T-cell (primary cell): ENCODE measurements around the gene TSPYL4. TPM values are rescaled to one million over a fixed set of nuclear protein-coding genes. Genes with fewer than 3 reads are reported as not detected.

ENCODE experiments used
- ATAC-seq, 4 experiments: fragments of 200-7000 bp in 3 of 4; fragments of 150-1000 bp in 1 of 4; cut with Tn5 transposase; replicated peaks in 1 of 4; 1 replicate in 3 of 4; 2 replicates in 1 of 4; pipeline ENCODE4 v1.10.0; 2021; ENCODE audit warnings: moderate library complexity in 3 of 4, mild to moderate bottlenecking in 2 of 4, moderate number of reproducible peaks in 1 of 4
- CTCF ChIA-PET, 2 donors: fragments of 300-600 bp; sonication (Branson Sonifier 250); formaldehyde crosslinking; loops; one replicate each; lab custom pipeline; 2022; ENCODE audit warnings: antibody characterized with exemption in 2 of 2; lab: Charles Lee
- POLR2A ChIA-PET, 2 donors: fragments of 300-600 bp; sonication (Branson Sonifier 250); formaldehyde crosslinking; loops; one replicate each; lab custom pipeline; 2022; ENCODE audit warnings: antibody characterized with exemption in 2 of 2; lab: Charles Lee
- DNase-seq, 35 experiments: peaks; one replicate each; pipeline versions ENCODE4 v3.0.0 to v3.0.0-alpha.2; 2013 to 2023
- H3K27ac ChIP-seq: one replicate; pipeline ENCODE4 v1.5.1; 2013; ENCODE audit warnings: low read length
- H3K27me3 ChIP-seq, 2 experiments: replicated peaks in 1 of 2; 1 replicate in 1 of 2; 2 replicates in 1 of 2; pipeline versions ENCODE4 v1.6.1 to v1.7.0; 2013; ENCODE audit warnings: low read length in 1 of 2, mixed read lengths in 1 of 2; ENCODE audit not compliant: control insufficient read depth in 2 of 2, insufficient read depth in 2 of 2; ENCODE audit errors: extremely low read depth in 1 of 2
- H3K36me3 ChIP-seq, 2 donors: 1 replicate in 1 of 2; 2 replicates in 1 of 2; pipeline versions ENCODE4 v1.6.1 to v1.7.0; 2013; ENCODE audit warnings: low read length in 1 of 2; ENCODE audit not compliant: control insufficient read depth in 2 of 2, insufficient read depth in 1 of 2; ENCODE audit errors: extremely low read depth in 1 of 2
- H3K4me1 ChIP-seq, 2 experiments: 1 replicate in 1 of 2; 2 replicates in 1 of 2; pipeline versions ENCODE4 v1.6.1 to v1.7.0; 2013; ENCODE audit warnings: low read length in 2 of 2, mixed read lengths in 1 of 2; ENCODE audit not compliant: insufficient read depth in 2 of 2, control insufficient read depth in 1 of 2; ENCODE audit errors: extremely low read depth in 1 of 2
- H3K4me3 ChIP-seq, 2 donors: 1 replicate in 1 of 2; 2 replicates in 1 of 2; pipeline versions ENCODE4 v1.5.1 to v1.7.0; 2013; ENCODE audit warnings: mild to moderate bottlenecking in 2 of 2, low read length in 1 of 2, moderate library complexity in 1 of 2; ENCODE audit not compliant: control insufficient read depth in 1 of 2; ENCODE audit errors: extremely low read depth in 1 of 2
- H3K9me3 ChIP-seq: 2 replicates; pipeline ENCODE4 v1.7.0; 2013
- H3K27ac Mint-ChIP-seq, 2 donors: one replicate each; pipeline ENCODE4 v1.8.0; 2020 to 2021; ENCODE audit warnings: mild to moderate bottlenecking in 2 of 2, mixed read lengths in 2 of 2
- H3K27me3 Mint-ChIP-seq, 2 donors: one replicate each; pipeline ENCODE4 v1.8.0; 2021 to 2022; ENCODE audit warnings: mixed read lengths in 2 of 2
- H3K36me3 Mint-ChIP-seq: one replicate; pipeline ENCODE4 v1.8.0; 2021; ENCODE audit warnings: mixed read lengths
- H3K4me1 Mint-ChIP-seq, 3 donors: one replicate each; pipeline ENCODE4 v1.8.0; 2020 to 2022; ENCODE audit warnings: mixed read lengths in 3 of 3, mild to moderate bottlenecking in 1 of 3
- H3K4me3 Mint-ChIP-seq, 3 donors: one replicate each; pipeline ENCODE4 v1.8.0; 2020 to 2022; ENCODE audit warnings: mild to moderate bottlenecking in 3 of 3, mixed read lengths in 3 of 3, moderate library complexity in 3 of 3
- H3K9me3 Mint-ChIP-seq, 3 donors: one replicate each; pipeline ENCODE4 v1.8.0; 2020 to 2022; ENCODE audit warnings: mixed read lengths in 3 of 3
- WGBS: methylation state at CpG from one replicate; pipeline ENCODE4 v1.1.5; 2013; ENCODE audit warnings: missing lambda C conversion rate; ENCODE audit not compliant: insufficient coverage; 5-methylcytosine and 5-hydroxymethylcytosine counted together
- total RNA-seq, 35 experiments: library from RNA in 6 of 35; stranded (reverse) in 6 of 35; fragments of 120-200 nt in 1 of 35; gene quantifications; one replicate each; pipeline versions ENCODE4 v1.2.1 to v1.2.4 and lab custom pipeline; 2013 to 2026

Gene TSPYL4
- total RNA-seq, 5 donors from 2014 or later (not counting 1 experiment from before 2014, with no cell fraction given), result 18.6 to 60.2 (median 22.4) TPM

GRCh38 chr6:116278854-116279231, 25.0 kb upstream of the TSPYL4 start:
- 6% methylated on average over 11 of the region's 12 CpGs for WGBS
- DNase-seq (peak in 6 of 35 experiments; percentile 3 to 21 (median 10)), ATAC-seq (no peak)
- peak overlapping the region; percentile 97 to 100 for H3K27ac Mint-ChIP-seq
- Histone ChIP-seq H3K27ac (peak overlapping the region; percentile 95), H3K4me1 (peaks cover 37 to 43% of the 10 kb centered on the region in 2 experiments), H3K9me3 (no peaks in the 10 kb centered on the region), H3K4me3 (peak overlapping the region; percentile 69 to 93), H3K36me3 (peaks cover 0 to 16% of the 10 kb centered on the region in 2 donors), H3K27me3 (no peaks in the 10 kb centered on the region)
- peaks cover 34% of the 10 kb centered on the region for H3K36me3 Mint-ChIP-seq
- peak overlapping the region; percentile 95 to 99 (median 95) for H3K4me3 Mint-ChIP-seq
- no peaks in the 10 kb centered on the region for H3K27me3 Mint-ChIP-seq
- peaks cover 61 to 83% (median 73%) of the 10 kb centered on the region in 3 donors for H3K4me1 Mint-ChIP-seq
- ChIA-PET POLR2A (interaction anchor here (0.8 to 5.3 kb wide), 9 partner anchors 8 to 292 kb away, joined by 3 to 75 read pairs (median 5); partner anchors contain the start of genes RWDD1 (in 2 of the 2) and TSPYL4 (in 1 of the 2)), CTCF (interaction anchor here (0.6 to 3.8 kb wide), 6 partner anchors 10 to 1422 kb away, joined by 5 to 62 read pairs (median 7); partner anchors contain the start of gene TSPYL4 (in 1 of the 2))
- H3K9me3 Mint-ChIP-seq, result no peaks in the 10 kb centered on the region

GRCh38 chr6:116278481-116278829, 24.6 kb upstream of the TSPYL4 start:
- POLR2A ChIA-PET, result interaction anchor here (1.0 to 5.3 kb wide), 5 partner anchors 9 to 292 kb away, joined by 3 to 75 read pairs (median 21); partner anchors contain the start of genes RWDD1 (in 1 of the 2) and TSPYL4 (in 1 of the 2)
- Histone ChIP-seq H3K27me3 (no peaks in the 10 kb centered on the region), H3K9me3 (no peaks in the 10 kb centered on the region), H3K36me3 (peaks cover 0 to 18% of the 10 kb centered on the region in 2 donors), H3K27ac (peak overlapping the region; percentile 95), H3K4me1 (peaks cover 38 to 43% of the 10 kb centered on the region in 2 experiments), H3K4me3 (peak overlapping the region; percentile 69 to 93)
- peaks cover 35% of the 10 kb centered on the region for H3K36me3 Mint-ChIP-seq
- no peaks in the 10 kb centered on the region for H3K27me3 Mint-ChIP-seq
- CTCF ChIA-PET, result interaction anchor here (0.6 to 3.8 kb wide), 4 partner anchors 10 to 1423 kb away, joined by 3 to 62 read pairs (median 7); no protein-coding TSS in a partner anchor
- H3K4me1 Mint-ChIP-seq, result peaks cover 64 to 87% (median 74%) of the 10 kb centered on the region in 3 donors
- DNase-seq, result peak in 1 of 35 experiments; percentile 2
- no peaks in the 10 kb centered on the region for H3K9me3 Mint-ChIP-seq
- ATAC-seq, result no peak
- H3K4me3 Mint-ChIP-seq, result peak overlapping the region; percentile 95 to 99 (median 95)
- 87% methylated on average over 3 of the region's 11 CpGs for WGBS
- H3K27ac Mint-ChIP-seq, result peak overlapping the region; percentile 97 to 100

GRCh38 chr6:116277124-116277523, 23.2 kb upstream of the TSPYL4 start:
- H3K27ac ChIP-seq, result peak overlapping the region; percentile 95
- no peak for ATAC-seq
- 29% methylated on average over 1 of the region's 3 CpGs for WGBS
- Mint-ChIP-seq H3K9me3 (no peaks in the 10 kb centered on the region), H3K27me3 (no peaks in the 10 kb centered on the region), H3K27ac (peak overlapping the region; percentile 88 to 100), H3K36me3 (peaks cover 47% of the 10 kb centered on the region), H3K4me1 (peaks cover 74 to 96% (median 80%) of the 10 kb centered on the region in 3 donors), H3K4me3 (peak overlapping the region; percentile 95 to 99 (median 95))
- peak overlapping the region; percentile 69 to 93 for H3K4me3 ChIP-seq
- peaks cover 0 to 25% of the 10 kb centered on the region in 2 donors for H3K36me3 ChIP-seq
- ChIA-PET POLR2A (interaction anchor here (0.6 to 5.3 kb wide), 10 partner anchors 8 to 389 kb away, joined by 3 to 75 read pairs (median 4); partner anchors contain the start of genes TSPYL4 (in 2 of the 2) and RWDD1 (in 1 of the 2)), CTCF (interaction anchor here (0.5 to 3.8 kb wide), 5 partner anchors 8 to 389 kb away, joined by 3 to 62 read pairs (median 5); no protein-coding TSS in a partner anchor)
- no peaks in the 10 kb centered on the region for H3K9me3 ChIP-seq
- peak in 1 of 35 experiments; percentile 16 for DNase-seq
- no peaks in the 10 kb centered on the region for H3K27me3 ChIP-seq
- peaks cover 38 to 43% of the 10 kb centered on the region in 2 experiments for H3K4me1 ChIP-seq

GRCh38 chr6:116271149-116271708, 17.4 kb upstream of the TSPYL4 start:
- no peaks in the 10 kb centered on the region for H3K27me3 Mint-ChIP-seq
- ChIA-PET POLR2A (interaction anchor here (0.5 to 3.6 kb wide), 5 partner anchors 8 to 1315 kb away, joined by 3 to 17 read pairs (median 4); partner anchors contain the start of gene TSPYL4 (in 1 of the 2)), CTCF (interaction anchor here (0.6 to 5.3 kb wide), 4 partner anchors 7 to 340 kb away, joined by 3 to 62 read pairs (median 8); partner anchors contain the start of gene TSPYL1 (in 2 of the 2))
- Histone ChIP-seq H3K36me3 (peaks cover 0 to 22% of the 10 kb centered on the region in 2 donors), H3K4me1 (peaks cover 10 to 11% of the 10 kb centered on the region in 2 experiments), H3K27me3 (no peaks in the 10 kb centered on the region), H3K9me3 (no peaks in the 10 kb centered on the region), H3K27ac (no peak overlapping the region), H3K4me3 (no peak overlapping the region)
- DNase-seq, result no peak
- H3K9me3 Mint-ChIP-seq, result no peaks in the 10 kb centered on the region
- no peak for ATAC-seq
- peak overlapping the region; percentile 53 to 72 for H3K27ac Mint-ChIP-seq
- peaks cover 32% of the 10 kb centered on the region for H3K36me3 Mint-ChIP-seq
- 40% methylated on average over 1 of the region's 2 CpGs for WGBS
- H3K4me3 Mint-ChIP-seq, result no peak overlapping the region
- H3K4me1 Mint-ChIP-seq, result peaks cover 47 to 65% (median 50%) of the 10 kb centered on the region in 3 donors

- Histone ChIP-seq H3K4me1 (no peaks in the 10 kb centered on the region), H3K27me3 (no peaks in the 10 kb centered on the region), H3K27ac (no peak overlapping the region), H3K4me3 (no peak overlapping the region), H3K9me3 (no peaks in the 10 kb centered on the region), H3K36me3 (peaks cover 13 to 14% of the 10 kb centered on the region in 2 donors)
- ATAC-seq (peak; percentile 69 to 87 (median 78)), DNase-seq (peak in 1 of 35 experiments; percentile 73)
- Mint-ChIP-seq H3K36me3 (peaks cover 36% of the 10 kb centered on the region), H3K4me1 (peaks cover 31 to 54% (median 37%) of the 10 kb centered on the region in 3 donors), H3K27me3 (no peaks in the 10 kb centered on the region), H3K9me3 (peaks cover 0 to 6% (median 5%) of the 10 kb centered on the region in 3 donors), H3K4me3 (no peak overlapping the region), H3K27ac (peak overlapping the region; percentile 16 to 29)
- ChIA-PET CTCF (interaction anchor here (0.5 to 5.3 kb wide), 38 partner anchors 9 to 1302 kb away, joined by 3 to 62 read pairs (median 4); partner anchors contain the start of genes TSPYL4 (in 2 of the 2), RWDD1 (in 1 of the 2) and TSPYL1 (in 1 of the 2)), POLR2A (interaction anchor here (0.5 to 3.6 kb wide), 10 partner anchors 9 to 40 kb away, joined by 3 to 22 read pairs (median 4); partner anchors contain the start of genes TSPYL1 (in 1 of the 2) and TSPYL4 (in 1 of the 2))
- no CpG with 5 or more reads among the region's 3 CpGs for WGBS
Measured at GRCh38 chr6:116268589-116269293, 14.9 kb upstream of the TSPYL4 start.
